Stimulated activated CD8-positive, alpha-beta memory T cell treated with anti-CD3 and anti-CD28 coated beads, Interleukin-7, amount 100 ng/mL, for 48 hours (primary cell): ENCODE results near the gene TMEM163.

Experiments used
- DNase-seq, 2 donors: peaks; one replicate each; pipeline ENCODE4 v3.0.0-alpha.2; 2020; ENCODE audit warnings: low read depth in 1 of 2; ENCODE audit errors: extremely low read depth in 1 of 2

TMEM163 gene

GRCh38 chr2:134413912-134414311 is 304.9 kb downstream of the TMEM163 start:
- no peak for DNase-seq

GRCh38 chr2:134413430-134413829 is 305.4 kb downstream of the TMEM163 start:
- no peak for DNase-seq

- no peak for DNase-seq
Measured at GRCh38 chr2:134412639-134412999, 306.2 kb downstream of the TMEM163 start.

GRCh38 chr2:134411828-134412638 is 306.8 kb downstream of the TMEM163 start:
- peak; percentile 29 to 46 for DNase-seq

- DNase-seq = no peak
Measured at GRCh38 chr2:134411279-134411827, 307.4 kb downstream of the TMEM163 start.

- DNase-seq = no peak
Measured at GRCh38 chr2:134410831-134411231, 308.0 kb downstream of the TMEM163 start.

GRCh38 chr2:134410006-134410405 is 308.8 kb downstream of the TMEM163 start:
- DNase-seq = no peak

GRCh38 chr2:134408791-134409190 is 310.0 kb downstream of the TMEM163 start:
- no peak for DNase-seq

- DNase-seq = no peak
Measured at GRCh38 chr2:134408386-134408785, 310.4 kb downstream of the TMEM163 start.

GRCh38 chr2:134407154-134407890 is 311.5 kb downstream of the TMEM163 start:
- DNase-seq = no peak

- DNase-seq = no peak
Measured at GRCh38 chr2:134406736-134407135, 312.1 kb downstream of the TMEM163 start.

GRCh38 chr2:134406311-134406710 is 312.5 kb downstream of the TMEM163 start:
- DNase-seq = no peak
